Measurements from ENCODE around the gene CARM1. TPM values are rescaled to one million over a fixed set of nuclear protein-coding genes. Genes with fewer than 3 reads are reported as not detected.
A peak's percentile ranks its signal among the peaks of the same experiment; 100 is the strongest.

CARM1 gene
- total and polyA plus RNA-seq, 2 donors (not counting 1 experiment from before 2014, with no cell fraction given) = 33.0 to 34.3 TPM

- ATAC-seq (ENCODE audit: low read depth) = no peak
- CTCF ChIA-PET = interaction anchor here (0.7 to 2.0 kb wide), 3 partner anchors 13 to 1035 kb away, joined by 3 to 11 read pairs (median 3); no protein-coding TSS in a partner anchor
Observed at GRCh38 chr19:10929402-10929794, 58.0 kb downstream of the CARM1 start.

More at GRCh38 chr19:10929402-10929794, 58.0 kb downstream of the CARM1 start:
- Histone ChIP-seq H3K36me3 (replicated peaks in 1 of 2; ENCODE audit: control extremely low read depth in 1 of 2, control insufficient read depth in 1 of 2, extremely low read depth in 1 of 2, insufficient read depth in 2 of 2, low read length in 1 of 2) (peaks cover 0 to 2% of the 10 kb centered on the region in 2 experiments), H3K4me2 (replicated peaks; ENCODE audit: low read depth, low read length, poor library complexity, severe bottlenecking) (peak overlapping the region; percentile 82), H3K4me3 (ENCODE audit: control extremely low read depth in 1 of 5, extremely low read depth in 1 of 5, insufficient read depth in 1 of 5, low read depth in 2 of 5, low read length in 4 of 5) (peak overlapping the region; percentile 18 to 94 (median 83)), H3K4me1 (ENCODE audit: control insufficient read depth in 2 of 2, insufficient read depth in 2 of 2, low read length in 2 of 2) (peaks cover 13 to 24% of the 10 kb centered on the region in 2 donors), H3K79me2 (ENCODE audit: control insufficient read depth, insufficient read depth, low read length) (peaks cover 17% of the 10 kb centered on the region), H4K20me1 (ENCODE audit: control insufficient read depth, insufficient read depth, low read length, poor library complexity, severe bottlenecking) (peaks cover 18% of the 10 kb centered on the region), H3K27me3 (replicated peaks in 1 of 4; ENCODE audit: control extremely low read depth in 1 of 4, control insufficient read depth in 3 of 4, insufficient read depth in 4 of 4, low read length in 3 of 4) (no peaks in the 10 kb centered on the region), H3K9ac (ENCODE audit: low read length) (peak overlapping the region; percentile 86), H3K9me3 (ENCODE audit: control extremely low read depth in 1 of 3, control insufficient read depth in 2 of 3, insufficient read depth in 1 of 3, low read length in 2 of 3) (no peaks in the 10 kb centered on the region), H2AFZ (ENCODE audit: insufficient read depth, low read depth, low read length, poor library complexity, severe bottlenecking) (peak overlapping the region; percentile 92), H3K27ac (ENCODE audit: low read length in 2 of 2) (no peak overlapping the region)
- Mint-ChIP-seq H3K27ac (peak overlapping the region; percentile 15), H3K4me1 (peaks cover 18% of the 10 kb centered on the region), H3K27me3 (no peaks in the 10 kb centered on the region), H3K9me3 (ENCODE audit: insufficient read depth) (no peaks in the 10 kb centered on the region), H3K4me3 (peak overlapping the region; percentile 93)
- 16% methylated on average over 27 of the region's 27 CpGs for WGBS (ENCODE audit: insufficient coverage)
- TF ChIP-seq EZH2 (IDR thresholded peaks at IDR 0.05; ENCODE audit: borderline replicate concordance, insufficient read depth, low read depth, low read length, poor library complexity, severe bottlenecking) (no peak), CTCF (IDR thresholded peaks at IDR 0.05) (no peak)
- POLR2A ChIA-PET = no interaction called here
- intact Hi-C loops (cut with micrococcal nuclease) = loop anchor here (2.0 kb wide), 1 partner anchor 57 kb away; no protein-coding TSS in a partner anchor
- no peak for DNase-seq
